ENCODE data around the gene PHF19. TPM values are rescaled to one million over a fixed set of nuclear protein-coding genes. Genes with fewer than 3 reads are reported as not detected.

Gene PHF19
- polyA plus RNA-seq, 2 of the 4 experiments (the other 2 are of a cell fraction), result 50.7 to 102 TPM

GRCh38 chr9:120918931-120919842 is 42.2 kb upstream of the PHF19 start:
- no peak for FAIRE-seq
- POLR2A ChIA-PET, result interaction anchor here (0.5 to 1.8 kb wide), 2 partner anchors 10 to 68 kb away, joined by 3 to 7 read pairs; no protein-coding TSS in a partner anchor
- no peak for DNase-seq (ENCODE audit: low read depth in 1 of 2, low spot score in 1 of 2)
- H3K4me3 ChIP-seq, result no peak overlapping the region
- H3K9me3 ChIP-seq, result no peaks in the 10 kb centered on the region
- 84% methylated on average over 19 of the region's 20 CpGs for WGBS (ENCODE audit: missing lambda C conversion rate)
- TF ChIP-seq ZFP36 (IDR thresholded peaks at IDR 0.05; ENCODE audit: borderline replicate concordance, partially characterized antibody) (peak; percentile 65), CHD4 (IDR thresholded peaks at IDR 0.05; ENCODE audit: borderline replicate concordance) (no peak)
- ATAC-seq, result no peak
- H3K4me2 ChIP-seq, result no peak overlapping the region
- peaks cover 3% of the 10 kb centered on the region; the same call in 1 of the 3 replicates for H3K4me1 ChIP-seq
- no peak overlapping the region for H3K27ac ChIP-seq
- CTCF ChIA-PET, result interaction anchor here (0.8 to 10.4 kb wide), 4 partner anchors 10 to 44 kb away, joined by 3 to 66 read pairs (median 4); no protein-coding TSS in a partner anchor

- no peak for DNase-seq (ENCODE audit: low read depth in 1 of 2, low spot score in 1 of 2)
- no peak for ATAC-seq
- no peaks in the 10 kb centered on the region for H3K9me3 ChIP-seq
- no peak overlapping the region for H3K4me2 ChIP-seq
- POLR2A ChIA-PET, result interaction anchor here (1.6 kb wide), 1 partner anchor 11 kb away, joined by 5 read pairs; no protein-coding TSS in a partner anchor
- WGBS (ENCODE audit: missing lambda C conversion rate), result 91% methylated on average over 4 of the region's 4 CpGs
- H3K27ac ChIP-seq, result no peak overlapping the region
- H3K4me1 ChIP-seq, result peaks cover 3% of the 10 kb centered on the region; the same call in 1 of the 3 replicates
- FAIRE-seq, result no peak
- TF ChIP-seq NR3C1 (IDR thresholded peaks at IDR 0.05) (no peak), TFCP2L1 (CRISPR knock-in tag; IDR thresholded peaks at IDR 0.05) (no peak), PBX3 (IDR thresholded peaks at IDR 0.05) (no peak), EP300 (IDR thresholded peaks at IDR 0.05) (no peak), REST (IDR thresholded peaks at IDR 0.05) (no peak), CEBPB (IDR thresholded peaks at IDR 0.05) (no peak), FOSL2 (IDR thresholded peaks at IDR 0.05) (no peak), FOSL2 (CRISPR knock-in tag; IDR thresholded peaks at IDR 0.05) (no peak), TP53 (CRISPR knock-in tag; IDR thresholded peaks at IDR 0.05) (no peak), EHF (CRISPR knock-in tag; IDR thresholded peaks at IDR 0.05) (no peak), ZC3H11A (IDR thresholded peaks at IDR 0.05) (no peak), MAFK (IDR thresholded peaks at IDR 0.05; ENCODE audit: partially characterized antibody) (no peak), POLR2A (IDR thresholded peaks at IDR 0.05; ENCODE audit: low read length) (no peak), SMC3 (IDR thresholded peaks at IDR 0.05) (no peak), ZSCAN20 (CRISPR knock-in tag; IDR thresholded peaks at IDR 0.05) (no peak), CTCF (IDR thresholded peaks at IDR 0.05) (no peak), HOXA7 (CRISPR knock-in tag; IDR thresholded peaks at IDR 0.05) (no peak)
- no peak overlapping the region for H3K4me3 ChIP-seq
- CTCF ChIA-PET, result interaction anchor here (1.6 kb wide), 1 partner anchor 19 kb away, joined by 7 read pairs; no protein-coding TSS in a partner anchor
These were observed 41.2 kb upstream of the PHF19 start for GRCh38 chr9:120917929-120918762.
